HG03280 (cell line): ENCODE data around the gene TNF.

Source experiments
- ATAC-seq: cut with Tn5 transposase; IDR thresholded peaks from one replicate; pipeline ENCODE4 v1.9.1; 2021; ENCODE audit warnings: mild to moderate bottlenecking, moderate library complexity; ENCODE audit not compliant: unreplicated experiment

TNF gene

GRCh38 chr6:31572041-31572911, 3.1 kb upstream of the TNF start, which contains the start of gene LTA:
Gene LTA, plus strand, starts transcription at chr6:31572289. Its CDS starts 454 bp downstream, at chr6:31572743.
- peak; percentile 55 for ATAC-seq

DNA sequence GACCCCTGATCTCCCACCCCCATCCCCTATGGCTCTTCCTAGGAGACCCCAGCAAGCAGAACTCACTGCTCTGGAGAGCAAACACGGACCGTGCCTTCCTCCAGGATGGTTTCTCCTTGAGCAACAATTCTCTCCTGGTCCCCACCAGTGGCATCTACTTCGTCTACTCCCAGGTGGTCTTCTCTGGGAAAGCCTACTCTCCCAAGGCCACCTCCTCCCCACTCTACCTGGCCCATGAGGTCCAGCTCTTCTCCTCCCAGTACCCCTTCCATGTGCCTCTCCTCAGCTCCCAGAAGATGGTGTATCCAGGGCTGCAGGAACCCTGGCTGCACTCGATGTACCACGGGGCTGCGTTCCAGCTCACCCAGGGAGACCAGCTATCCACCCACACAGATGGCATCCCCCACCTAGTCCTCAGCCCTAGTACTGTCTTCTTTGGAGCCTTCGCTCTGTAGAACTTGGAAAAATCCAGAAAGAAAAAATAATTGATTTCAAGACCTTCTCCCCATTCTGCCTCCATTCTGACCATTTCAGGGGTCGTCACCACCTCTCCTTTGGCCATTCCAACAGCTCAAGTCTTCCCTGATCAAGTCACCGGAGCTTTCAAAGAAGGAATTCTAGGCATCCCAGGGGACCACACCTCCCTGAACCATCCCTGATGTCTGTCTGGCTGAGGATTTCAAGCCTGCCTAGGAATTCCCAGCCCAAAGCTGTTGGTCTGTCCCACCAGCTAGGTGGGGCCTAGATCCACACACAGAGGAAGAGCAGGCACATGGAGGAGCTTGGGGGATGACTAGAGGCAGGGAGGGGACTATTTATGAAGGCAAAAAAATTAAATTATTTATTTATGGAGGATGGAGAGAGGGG, 1.9 kb upstream of the TNF start:
- no peak for ATAC-seq

DNA sequence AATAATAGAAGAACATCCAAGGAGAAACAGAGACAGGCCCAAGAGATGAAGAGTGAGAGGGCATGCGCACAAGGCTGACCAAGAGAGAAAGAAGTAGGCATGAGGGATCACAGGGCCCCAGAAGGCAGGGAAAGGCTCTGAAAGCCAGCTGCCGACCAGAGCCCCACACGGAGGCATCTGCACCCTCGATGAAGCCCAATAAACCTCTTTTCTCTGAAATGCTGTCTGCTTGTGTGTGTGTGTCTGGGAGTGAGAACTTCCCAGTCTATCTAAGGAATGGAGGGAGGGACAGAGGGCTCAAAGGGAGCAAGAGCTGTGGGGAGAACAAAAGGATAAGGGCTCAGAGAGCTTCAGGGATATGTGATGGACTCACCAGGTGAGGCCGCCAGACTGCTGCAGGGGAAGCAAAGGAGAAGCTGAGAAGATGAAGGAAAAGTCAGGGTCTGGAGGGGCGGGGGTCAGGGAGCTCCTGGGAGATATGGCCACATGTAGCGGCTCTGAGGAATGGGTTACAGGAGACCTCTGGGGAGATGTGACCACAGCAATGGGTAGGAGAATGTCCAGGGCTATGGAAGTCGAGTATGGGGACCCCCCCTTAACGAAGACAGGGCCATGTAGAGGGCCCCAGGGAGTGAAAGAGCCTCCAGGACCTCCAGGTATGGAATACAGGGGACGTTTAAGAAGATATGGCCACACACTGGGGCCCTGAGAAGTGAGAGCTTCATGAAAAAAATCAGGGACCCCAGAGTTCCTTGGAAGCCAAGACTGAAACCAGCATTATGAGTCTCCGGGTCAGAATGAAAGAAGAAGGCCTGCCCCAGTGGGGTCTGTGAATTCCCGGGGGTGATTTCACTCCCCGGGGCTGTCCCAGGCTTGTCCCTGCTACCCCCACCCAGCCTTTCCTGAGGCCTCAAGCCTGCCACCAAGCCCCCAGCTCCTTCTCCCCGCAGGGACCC, 981 bp upstream of the TNF start:
- no peak for ATAC-seq

DNA sequence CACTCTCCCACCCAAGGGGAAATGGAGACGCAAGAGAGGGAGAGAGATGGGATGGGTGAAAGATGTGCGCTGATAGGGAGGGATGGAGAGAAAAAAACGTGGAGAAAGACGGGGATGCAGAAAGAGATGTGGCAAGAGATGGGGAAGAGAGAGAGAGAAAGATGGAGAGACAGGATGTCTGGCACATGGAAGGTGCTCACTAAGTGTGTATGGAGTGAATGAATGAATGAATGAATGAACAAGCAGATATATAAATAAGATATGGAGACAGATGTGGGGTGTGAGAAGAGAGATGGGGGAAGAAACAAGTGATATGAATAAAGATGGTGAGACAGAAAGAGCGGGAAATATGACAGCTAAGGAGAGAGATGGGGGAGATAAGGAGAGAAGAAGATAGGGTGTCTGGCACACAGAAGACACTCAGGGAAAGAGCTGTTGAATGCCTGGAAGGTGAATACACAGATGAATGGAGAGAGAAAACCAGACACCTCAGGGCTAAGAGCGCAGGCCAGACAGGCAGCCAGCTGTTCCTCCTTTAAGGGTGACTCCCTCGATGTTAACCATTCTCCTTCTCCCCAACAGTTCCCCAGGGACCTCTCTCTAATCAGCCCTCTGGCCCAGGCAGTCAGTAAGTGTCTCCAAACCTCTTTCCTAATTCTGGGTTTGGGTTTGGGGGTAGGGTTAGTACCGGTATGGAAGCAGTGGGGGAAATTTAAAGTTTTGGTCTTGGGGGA, 754 bp downstream of the TNF start:
- ATAC-seq = no peak

DNA sequence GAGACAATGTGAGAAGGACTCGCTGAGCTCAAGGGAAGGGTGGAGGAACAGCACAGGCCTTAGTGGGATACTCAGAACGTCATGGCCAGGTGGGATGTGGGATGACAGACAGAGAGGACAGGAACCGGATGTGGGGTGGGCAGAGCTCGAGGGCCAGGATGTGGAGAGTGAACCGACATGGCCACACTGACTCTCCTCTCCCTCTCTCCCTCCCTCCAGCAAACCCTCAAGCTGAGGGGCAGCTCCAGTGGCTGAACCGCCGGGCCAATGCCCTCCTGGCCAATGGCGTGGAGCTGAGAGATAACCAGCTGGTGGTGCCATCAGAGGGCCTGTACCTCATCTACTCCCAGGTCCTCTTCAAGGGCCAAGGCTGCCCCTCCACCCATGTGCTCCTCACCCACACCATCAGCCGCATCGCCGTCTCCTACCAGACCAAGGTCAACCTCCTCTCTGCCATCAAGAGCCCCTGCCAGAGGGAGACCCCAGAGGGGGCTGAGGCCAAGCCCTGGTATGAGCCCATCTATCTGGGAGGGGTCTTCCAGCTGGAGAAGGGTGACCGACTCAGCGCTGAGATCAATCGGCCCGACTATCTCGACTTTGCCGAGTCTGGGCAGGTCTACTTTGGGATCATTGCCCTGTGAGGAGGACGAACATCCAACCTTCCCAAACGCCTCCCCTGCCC, 1.7 kb downstream of the TNF start:
- ATAC-seq = no peak

DNA sequence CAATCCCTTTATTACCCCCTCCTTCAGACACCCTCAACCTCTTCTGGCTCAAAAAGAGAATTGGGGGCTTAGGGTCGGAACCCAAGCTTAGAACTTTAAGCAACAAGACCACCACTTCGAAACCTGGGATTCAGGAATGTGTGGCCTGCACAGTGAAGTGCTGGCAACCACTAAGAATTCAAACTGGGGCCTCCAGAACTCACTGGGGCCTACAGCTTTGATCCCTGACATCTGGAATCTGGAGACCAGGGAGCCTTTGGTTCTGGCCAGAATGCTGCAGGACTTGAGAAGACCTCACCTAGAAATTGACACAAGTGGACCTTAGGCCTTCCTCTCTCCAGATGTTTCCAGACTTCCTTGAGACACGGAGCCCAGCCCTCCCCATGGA, 2.2 kb downstream of the TNF start:
- ATAC-seq = no peak

GRCh38 chr6:31578184-31579118, 3.1 kb downstream of the TNF start:
- no peak for ATAC-seq

- ATAC-seq = no peak
Measured at GRCh38 chr6:31579119-31579505, 3.7 kb downstream of the TNF start.

GRCh38 chr6:31579546-31580437, 4.4 kb downstream of the TNF start:
- no peak for ATAC-seq

- ATAC-seq = no peak
Measured at GRCh38 chr6:31580438-31580740, 5.0 kb downstream of the TNF start.

GRCh38 chr6:31580807-31581433, 5.6 kb downstream of the TNF start:
- ATAC-seq = peak; percentile 66

- ATAC-seq = no peak
Measured at GRCh38 chr6:31581434-31582229, 6.3 kb downstream of the TNF start.

GRCh38 chr6:31582230-31582643, 6.9 kb downstream of the TNF start, which contains the start of gene LTB:
Gene LTB, minus strand, starts transcription at chr6:31582424. Its CDS starts 7 bp downstream, at chr6:31582417.
- no peak for ATAC-seq

- ATAC-seq = no peak
Measured at GRCh38 chr6:31585491-31585890, 10.1 kb downstream of the TNF start.

DNA sequence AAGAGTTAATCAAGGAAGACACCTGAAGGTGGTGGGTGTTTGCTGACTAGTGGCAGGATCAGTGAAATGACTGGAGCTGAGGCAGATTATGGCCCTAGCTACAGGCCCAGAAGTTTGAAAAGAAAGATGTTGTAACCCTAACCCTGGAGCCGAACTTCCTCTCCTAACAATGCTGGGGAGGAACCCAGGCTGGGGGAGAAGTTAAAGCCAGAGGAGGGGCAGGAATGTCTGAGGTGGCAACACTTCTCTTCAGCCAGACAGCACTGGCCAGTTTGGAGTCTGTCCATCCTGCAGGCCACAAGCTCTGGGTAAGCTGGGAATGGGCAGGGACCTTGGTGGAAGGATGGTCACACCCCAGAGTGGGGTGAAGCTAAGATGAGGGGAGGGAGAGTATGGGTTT, 10.6 kb downstream of the TNF start, which contains the start of gene LST1:
Gene LST1, plus strand, starts transcription at position 270 of the 400 bp plus-strand sequence. CDS start 1,023 bp downstream, outside the sequence.
- ATAC-seq = no peak
